ENCODE results near the gene EVA1C.
"Not testable (repeated sequence)": the region's sequence is repeated elsewhere in the genome, so short reads cannot be mapped to it uniquely, and the experiment has no call there.

Gene EVA1C

DNA sequence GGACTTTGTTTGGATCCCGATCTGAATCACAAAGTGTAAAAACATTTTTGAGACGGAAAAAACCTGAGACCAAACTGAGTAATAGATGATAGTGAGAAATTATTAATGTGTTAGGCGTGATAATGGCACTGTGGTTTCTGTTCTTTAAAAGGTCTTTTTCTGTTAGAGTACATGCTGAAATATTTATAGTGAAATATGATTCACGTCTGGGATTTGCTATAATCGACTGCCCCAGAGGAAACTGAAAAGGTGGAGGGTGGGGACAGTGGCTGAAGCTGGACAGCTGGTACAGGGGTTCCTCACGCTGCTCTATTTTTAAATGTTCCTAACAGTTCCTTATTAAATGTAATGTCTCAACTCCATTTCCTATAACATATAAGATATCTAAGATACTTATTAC is 30.9 kb upstream of the EVA1C start:
- peaks cover 95% of the 10 kb centered on the region for H3K36me3 ChIP-seq (ENCODE audit: insufficient read depth, insufficient read length, low read length)
- H3K9ac ChIP-seq (ENCODE audit: insufficient read length, low read depth): no peak overlapping the region

DNA sequence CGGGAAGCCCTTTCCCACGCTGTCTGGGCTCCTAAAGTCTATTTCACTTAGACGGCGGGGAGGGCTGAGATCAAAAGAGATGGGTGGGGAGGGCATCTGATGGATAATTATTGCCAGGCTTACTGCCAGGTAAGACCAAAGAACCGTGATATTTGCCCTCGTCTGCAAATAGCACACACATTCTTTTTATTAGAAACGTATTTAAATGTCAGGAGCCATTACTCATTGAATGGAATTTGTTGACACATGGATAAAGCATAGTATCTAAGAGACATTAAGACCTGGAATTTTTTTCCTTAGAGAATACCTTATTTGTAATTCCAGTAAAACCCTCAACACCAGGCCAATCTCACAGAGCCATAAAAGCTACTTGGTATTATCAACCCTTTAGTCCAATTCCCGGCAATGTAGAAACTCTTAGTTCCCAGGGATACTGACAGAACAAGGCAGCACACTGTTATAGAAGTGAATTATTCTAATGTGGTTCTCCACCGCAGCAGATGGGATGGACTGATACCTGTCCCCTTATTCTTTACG is 30.3 kb upstream of the EVA1C start:
- Histone ChIP-seq H3K27me3 (ENCODE audit: insufficient read depth, insufficient read length) (no peaks in the 10 kb centered on the region), H3K9me3 (ENCODE audit: insufficient read depth, low read length) (no peaks in the 10 kb centered on the region), H3K9ac (ENCODE audit: insufficient read length, low read depth) (no peak overlapping the region), H3K4me3 (ENCODE audit: insufficient read length, low read depth) (no peak overlapping the region), H3K36me3 (ENCODE audit: insufficient read depth, insufficient read length, low read length) (peaks cover 93% of the 10 kb centered on the region), H3K4me1 (ENCODE audit: insufficient read depth, insufficient read length) (no peaks in the 10 kb centered on the region)
- no peak for TF ChIP-seq SUZ12 (IDR thresholded peaks at IDR 0.05; ENCODE audit: extremely low read depth, insufficient read depth, insufficient read length)
- TF ChIP-seq YY1 (IDR thresholded peaks at IDR 0.05; ENCODE audit: insufficient read depth, insufficient read length): no peak
- no peak for TF ChIP-seq ZNF274 (IDR thresholded peaks at IDR 0.05; ENCODE audit: low read depth, low read length)
- no peak for DNase-seq (ENCODE audit: low read depth, low spot score)

More for the DNA sequence above, 30.9 kb upstream of the EVA1C start:
- H3K9me3 ChIP-seq (ENCODE audit: insufficient read depth, low read length): no peaks in the 10 kb centered on the region
- DNase-seq (ENCODE audit: low read depth, low spot score): no peak
- no peaks in the 10 kb centered on the region for H3K4me1 ChIP-seq (ENCODE audit: insufficient read depth, insufficient read length)
- no peaks in the 10 kb centered on the region for H3K27me3 ChIP-seq (ENCODE audit: insufficient read depth, insufficient read length)
- H3K4me3 ChIP-seq (ENCODE audit: insufficient read length, low read depth): no peak overlapping the region
- TF ChIP-seq YY1 (IDR thresholded peaks at IDR 0.05; ENCODE audit: insufficient read depth, insufficient read length): no peak
- TF ChIP-seq SUZ12 (IDR thresholded peaks at IDR 0.05; ENCODE audit: extremely low read depth, insufficient read depth, insufficient read length): no peak
- no peak for TF ChIP-seq ZNF274 (IDR thresholded peaks at IDR 0.05; ENCODE audit: low read depth, low read length)

DNA sequence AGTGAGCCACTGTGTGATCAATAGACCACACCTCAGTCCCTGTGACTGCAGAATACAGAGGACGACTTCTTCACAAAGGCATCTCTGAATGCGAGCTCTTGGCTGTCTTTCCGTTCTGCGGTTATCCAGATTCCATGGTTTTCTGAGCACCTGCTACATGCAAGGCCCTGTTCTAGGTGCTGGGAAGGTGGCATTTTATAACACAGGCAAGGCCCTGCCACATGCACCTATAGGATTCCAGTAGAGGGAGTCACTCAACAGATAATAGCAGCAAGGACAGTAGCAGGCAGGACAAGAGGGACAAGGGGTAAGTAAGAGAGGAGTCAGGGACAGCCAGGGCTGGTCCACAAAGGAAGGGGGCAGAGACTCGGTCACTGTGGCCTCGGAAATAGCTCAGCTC is 28.7 kb upstream of the EVA1C start:
- H3K9ac ChIP-seq (ENCODE audit: insufficient read length, low read depth): no peak overlapping the region
- no peaks in the 10 kb centered on the region for H3K9me3 ChIP-seq (ENCODE audit: insufficient read depth, low read length)
- peaks cover 2% of the 10 kb centered on the region for H3K4me1 ChIP-seq (ENCODE audit: insufficient read depth, insufficient read length)
- DNase-seq (ENCODE audit: low read depth, low spot score): no peak
- TF ChIP-seq YY1 (IDR thresholded peaks at IDR 0.05; ENCODE audit: insufficient read depth, insufficient read length) (no peak), ZNF274 (IDR thresholded peaks at IDR 0.05; ENCODE audit: low read depth, low read length) (no peak), SUZ12 (IDR thresholded peaks at IDR 0.05; ENCODE audit: extremely low read depth, insufficient read depth, insufficient read length) (no peak)
- H3K4me3 ChIP-seq (ENCODE audit: insufficient read length, low read depth): no peak overlapping the region
- H3K27me3 ChIP-seq (ENCODE audit: insufficient read depth, insufficient read length): no peaks in the 10 kb centered on the region
- peaks cover 90% of the 10 kb centered on the region for H3K36me3 ChIP-seq (ENCODE audit: insufficient read depth, insufficient read length, low read length)

DNA sequence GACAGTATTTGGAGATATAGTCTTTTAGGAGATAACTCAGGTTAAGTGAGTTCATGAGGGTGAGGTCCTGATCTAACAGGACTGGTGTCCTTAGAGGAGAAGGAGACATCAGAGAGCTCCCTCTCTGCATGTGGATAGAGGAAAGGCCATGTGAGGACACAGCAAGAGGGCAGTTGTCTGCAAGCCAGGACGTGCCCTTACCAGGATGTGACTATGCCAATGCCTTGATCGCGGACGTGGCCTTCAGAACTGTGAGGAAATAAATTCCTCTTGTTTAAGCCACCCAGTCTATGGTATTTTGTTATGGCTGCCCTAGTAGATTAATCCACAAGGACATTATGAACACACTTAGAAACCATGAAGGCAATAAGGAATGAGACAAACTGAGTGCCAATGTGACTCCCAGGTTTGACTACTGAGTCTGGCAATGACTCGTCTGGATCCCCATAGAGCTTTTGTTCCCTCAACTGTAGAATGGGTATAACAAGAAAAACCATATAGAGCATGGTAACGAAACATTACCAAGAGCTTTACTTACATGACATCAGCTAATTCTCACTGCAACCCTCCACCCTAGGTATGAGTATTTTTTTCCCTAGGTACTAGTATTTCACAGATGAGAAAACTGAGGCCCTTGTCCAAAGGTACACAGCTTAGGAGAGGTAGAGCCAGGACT is 26.2 kb upstream of the EVA1C start:
- no peak for TF ChIP-seq ZNF274 (IDR thresholded peaks at IDR 0.05; ENCODE audit: low read depth, low read length)
- Histone ChIP-seq H3K4me1 (ENCODE audit: insufficient read depth, insufficient read length) (peaks cover 6% of the 10 kb centered on the region), H3K36me3 (ENCODE audit: insufficient read depth, insufficient read length, low read length) (peaks cover 80% of the 10 kb centered on the region), H3K9me3 (ENCODE audit: insufficient read depth, low read length) (no peaks in the 10 kb centered on the region), H3K27me3 (ENCODE audit: insufficient read depth, insufficient read length) (no peaks in the 10 kb centered on the region), H3K4me3 (ENCODE audit: insufficient read length, low read depth) (no peak overlapping the region), H3K9ac (ENCODE audit: insufficient read length, low read depth) (no peak overlapping the region)
- DNase-seq (ENCODE audit: low read depth, low spot score): no peak

DNA sequence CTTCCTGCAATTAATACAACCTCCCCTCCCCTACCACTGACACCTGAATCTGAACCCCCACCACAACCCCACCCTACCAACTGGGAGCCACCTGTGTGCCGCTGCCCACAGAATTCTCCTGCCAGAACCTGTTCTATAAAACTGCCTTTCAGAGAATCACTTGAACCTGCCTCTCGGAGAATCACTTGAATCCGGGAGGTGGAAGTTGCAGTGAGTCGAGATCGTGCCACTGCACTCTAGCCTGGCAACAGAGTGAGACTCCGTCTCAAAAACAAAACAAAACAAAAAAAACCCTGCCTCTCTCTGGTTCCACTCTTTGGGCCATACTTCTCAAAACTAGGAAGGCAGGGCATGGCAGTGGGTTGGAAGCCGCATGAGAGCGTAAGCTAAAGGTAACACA is 25.4 kb upstream of the EVA1C start:
- TF ChIP-seq YY1 (IDR thresholded peaks at IDR 0.05; ENCODE audit: insufficient read depth, insufficient read length) (no peak), ZNF274 (IDR thresholded peaks at IDR 0.05; ENCODE audit: low read depth, low read length) (no peak), SUZ12 (IDR thresholded peaks at IDR 0.05; ENCODE audit: extremely low read depth, insufficient read depth, insufficient read length) (no peak)
- no peaks in the 10 kb centered on the region for H3K27me3 ChIP-seq (ENCODE audit: insufficient read depth, insufficient read length)
- DNase-seq (ENCODE audit: low read depth, low spot score): no peak
- H3K36me3 ChIP-seq (ENCODE audit: insufficient read depth, insufficient read length, low read length): peaks cover 79% of the 10 kb centered on the region
- H3K9me3 ChIP-seq (ENCODE audit: insufficient read depth, low read length): no peaks in the 10 kb centered on the region
- H3K9ac ChIP-seq (ENCODE audit: insufficient read length, low read depth): no peak overlapping the region
- peaks cover 6% of the 10 kb centered on the region for H3K4me1 ChIP-seq (ENCODE audit: insufficient read depth, insufficient read length)
- no peak overlapping the region for H3K4me3 ChIP-seq (ENCODE audit: insufficient read length, low read depth)

DNA sequence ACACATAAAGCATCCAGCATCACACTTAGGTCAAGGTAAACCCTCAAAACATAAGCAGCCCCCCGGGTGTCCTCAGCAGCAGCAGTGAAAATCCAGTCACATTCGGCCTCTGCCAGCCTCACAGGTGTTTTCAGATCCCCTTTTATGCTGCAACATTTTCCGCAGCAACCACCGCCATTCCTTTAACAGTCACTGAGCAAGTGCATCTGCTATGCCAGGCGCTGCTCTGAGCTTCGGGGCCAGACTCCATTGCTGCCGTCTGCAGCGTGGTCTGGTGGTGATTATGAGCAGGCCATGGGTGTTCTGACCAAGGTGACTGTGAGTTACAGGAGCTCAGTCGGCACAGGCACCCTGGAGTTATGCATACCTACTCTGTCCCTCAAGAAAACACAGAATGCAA is 24.2 kb upstream of the EVA1C start:
- H3K9me3 ChIP-seq (ENCODE audit: insufficient read depth, low read length): no peaks in the 10 kb centered on the region
- H3K4me3 ChIP-seq (ENCODE audit: insufficient read length, low read depth): no peak overlapping the region
- peaks cover 6% of the 10 kb centered on the region for H3K4me1 ChIP-seq (ENCODE audit: insufficient read depth, insufficient read length)
- TF ChIP-seq ZNF274 (IDR thresholded peaks at IDR 0.05; ENCODE audit: low read depth, low read length) (no peak), YY1 (IDR thresholded peaks at IDR 0.05; ENCODE audit: insufficient read depth, insufficient read length) (no peak), SUZ12 (IDR thresholded peaks at IDR 0.05; ENCODE audit: extremely low read depth, insufficient read depth, insufficient read length) (no peak)
- H3K9ac ChIP-seq (ENCODE audit: insufficient read length, low read depth): peak overlapping the region; percentile 3
- H3K27me3 ChIP-seq (ENCODE audit: insufficient read depth, insufficient read length): no peaks in the 10 kb centered on the region
- no peak for DNase-seq (ENCODE audit: low read depth, low spot score)
- peaks cover 67% of the 10 kb centered on the region for H3K36me3 ChIP-seq (ENCODE audit: insufficient read depth, insufficient read length, low read length)

DNA sequence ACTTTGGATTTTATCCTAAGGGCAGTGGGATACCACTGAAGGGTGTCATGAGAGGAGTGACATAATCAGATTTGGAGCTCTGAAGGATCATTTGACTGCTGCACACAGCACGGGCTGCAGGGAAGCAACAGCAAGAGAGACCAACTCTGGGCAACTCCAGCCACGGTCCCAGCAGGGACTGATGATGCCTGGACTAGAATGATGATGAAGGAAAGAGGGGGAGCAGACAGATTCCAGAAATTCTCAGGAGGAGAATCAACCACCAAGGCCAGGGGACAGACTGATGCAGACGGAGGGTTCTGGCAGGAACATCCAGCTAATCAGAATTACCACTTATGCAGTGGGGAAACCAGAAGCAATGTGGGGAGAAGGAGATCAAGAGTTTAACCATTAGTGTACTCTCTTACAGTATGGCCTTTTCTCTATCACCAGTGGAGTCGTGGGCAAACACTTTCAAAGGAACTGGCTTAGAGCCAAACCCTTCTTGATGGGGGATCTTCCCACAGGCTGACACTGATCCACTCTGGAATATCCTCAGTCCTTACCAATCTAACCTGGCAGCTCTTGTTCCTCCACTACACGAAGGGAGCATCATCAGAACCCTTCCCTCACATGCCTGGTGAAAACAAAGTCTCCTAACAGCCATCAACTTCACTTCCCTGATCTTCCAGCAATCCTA is 23.0 kb upstream of the EVA1C start:
- Histone ChIP-seq H3K27me3 (ENCODE audit: insufficient read depth, insufficient read length) (no peaks in the 10 kb centered on the region), H3K9me3 (ENCODE audit: insufficient read depth, low read length) (no peaks in the 10 kb centered on the region), H3K4me3 (ENCODE audit: insufficient read length, low read depth) (no peak overlapping the region), H3K9ac (ENCODE audit: insufficient read length, low read depth) (no peak overlapping the region), H3K4me1 (ENCODE audit: insufficient read depth, insufficient read length) (peaks cover 6% of the 10 kb centered on the region), H3K36me3 (ENCODE audit: insufficient read depth, insufficient read length, low read length) (peaks cover 55% of the 10 kb centered on the region)
- DNase-seq (ENCODE audit: low read depth, low spot score): no peak
- TF ChIP-seq SUZ12 (IDR thresholded peaks at IDR 0.05; ENCODE audit: extremely low read depth, insufficient read depth, insufficient read length) (no peak), YY1 (IDR thresholded peaks at IDR 0.05; ENCODE audit: insufficient read depth, insufficient read length) (no peak), ZNF274 (IDR thresholded peaks at IDR 0.05; ENCODE audit: low read depth, low read length) (no peak)

DNA sequence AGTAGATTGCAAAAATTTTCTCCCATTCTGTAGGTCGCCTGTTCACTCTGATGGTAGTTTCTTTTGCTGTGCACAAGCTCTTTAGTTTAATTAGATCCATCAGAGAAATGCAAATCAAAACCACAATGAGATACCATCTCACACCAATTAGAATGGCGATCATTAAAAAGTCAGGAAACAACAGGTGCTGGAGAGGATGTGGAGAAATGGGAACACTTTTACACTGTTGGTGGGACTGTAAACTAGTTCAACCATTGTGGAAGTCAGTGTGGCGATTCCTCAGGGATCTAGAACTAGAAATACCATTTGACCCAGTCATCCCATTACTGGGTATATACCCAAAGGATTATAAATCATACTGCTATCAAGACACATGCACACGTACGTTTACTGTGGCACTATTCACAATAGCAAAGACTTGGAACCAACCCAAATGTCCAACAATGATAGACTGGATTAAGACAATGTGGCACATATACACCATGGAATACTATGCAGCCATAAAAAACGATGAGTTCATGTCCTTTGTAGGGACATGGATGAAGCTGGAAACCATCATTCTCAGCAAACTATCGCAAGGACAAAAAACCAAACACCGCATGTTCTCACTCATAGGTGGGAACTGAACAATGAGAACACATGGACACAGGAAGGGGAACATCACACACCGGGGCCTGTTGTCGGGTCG is 21.8 kb upstream of the EVA1C start:
- DNase-seq (ENCODE audit: low read depth, low spot score); H3K4me1 ChIP-seq (ENCODE audit: insufficient read depth, insufficient read length); H3K9ac ChIP-seq (ENCODE audit: insufficient read length, low read depth); H3K4me3 ChIP-seq (ENCODE audit: insufficient read length, low read depth); H3K27me3 ChIP-seq (ENCODE audit: insufficient read depth, insufficient read length); H3K9me3 ChIP-seq (ENCODE audit: insufficient read depth, low read length): not testable (repeated sequence)
- H3K36me3 ChIP-seq (ENCODE audit: insufficient read depth, insufficient read length, low read length): peaks cover 46% of the 10 kb centered on the region
